Measurements from ENCODE around the gene WWC2. TPM values are rescaled to one million over a fixed set of nuclear protein-coding genes. Genes with fewer than 3 reads are reported as not detected.

The WWC2 gene
- total RNA-seq, 1 experiment from 2014 or later = 80.3 TPM

GRCh38 chr4:183300655-183301054, 201.6 kb downstream of the WWC2 start:
- no peak for DNase-seq (ENCODE audit: low read depth, low spot score)
- intact Hi-C loops (cut with micrococcal nuclease; ENCODE audit: unreplicated experiment) = loop anchor here (10.0 kb wide), 1 partner anchor 94 kb away; no protein-coding TSS in a partner anchor
- H3K27me3 ChIP-seq (ENCODE audit: control insufficient read depth, insufficient read depth, low read length) = no peaks in the 10 kb centered on the region
- TF ChIP-seq SIN3A (IDR thresholded peaks at IDR 0.05; ENCODE audit: borderline replicate concordance, insufficient read depth, low read depth, low read length) (no peak), POLR2AphosphoS5 (IDR thresholded peaks at IDR 0.05; ENCODE audit: low read depth, low read length) (no peak), CTCF (IDR thresholded peaks at IDR 0.05) (no peak), TCF7L2 (IDR thresholded peaks at IDR 0.05; ENCODE audit: low read depth, low read length) (no peak), REST (IDR thresholded peaks at IDR 0.05; ENCODE audit: insufficient read depth in 1 of 2, low read depth in 2 of 2, low read length in 1 of 2) (no peak)
- no peaks in the 10 kb centered on the region for H3K9me3 ChIP-seq (ENCODE audit: control insufficient read depth, insufficient read depth, low read depth, low read length)
- no peak for ATAC-seq
- in situ Hi-C loops (cut with HindIII; ENCODE audit: low pct_unique_long_range_greater_than_20kb, low sequenced_read_pairs) = no loop called here
- H3K36me3 ChIP-seq (ENCODE audit: control insufficient read depth, insufficient read depth, low read length) = peaks cover 8% of the 10 kb centered on the region; the same call in 1 of the 2 replicates
- ChIA-PET CTCF (no interaction called here), POLR2A (no interaction called here)
- no TSS peak for BruUV-seq (replicated peaks)
- H3K27ac ChIP-seq (ENCODE audit: low read length) = no peak overlapping the region
- H3K4me3 ChIP-seq (ENCODE audit: low read depth in 2 of 2, low read length in 2 of 2) = no peak overlapping the region
- H3K4me1 ChIP-seq (ENCODE audit: control insufficient read depth, insufficient read depth, low read length) = no peaks in the 10 kb centered on the region

- Histone ChIP-seq H3K9me3 (ENCODE audit: control insufficient read depth, insufficient read depth, low read depth, low read length) (no peaks in the 10 kb centered on the region), H3K4me1 (ENCODE audit: control insufficient read depth, insufficient read depth, low read length) (no peaks in the 10 kb centered on the region), H3K4me3 (ENCODE audit: low read depth in 2 of 2, low read length in 2 of 2) (no peak overlapping the region), H3K36me3 (ENCODE audit: control insufficient read depth, insufficient read depth, low read length) (peaks cover 8% of the 10 kb centered on the region; the same call in 1 of the 2 replicates), H3K27me3 (ENCODE audit: control insufficient read depth, insufficient read depth, low read length) (no peaks in the 10 kb centered on the region), H3K27ac (ENCODE audit: low read length) (no peak overlapping the region)
- in situ Hi-C loops (cut with HindIII; ENCODE audit: low pct_unique_long_range_greater_than_20kb, low sequenced_read_pairs) = no loop called here
- no peak for ATAC-seq
- ChIA-PET CTCF (no interaction called here), POLR2A (no interaction called here)
- BruUV-seq (replicated peaks) = no TSS peak
- no peak for DNase-seq (ENCODE audit: low read depth, low spot score)
- intact Hi-C loops (cut with micrococcal nuclease; ENCODE audit: unreplicated experiment) = loop anchor here (10.0 kb wide), 1 partner anchor 92 kb away; no protein-coding TSS in a partner anchor
- no peak for TF ChIP-seq REST (IDR thresholded peaks at IDR 0.05; ENCODE audit: insufficient read depth in 1 of 2, low read depth in 2 of 2, low read length in 1 of 2)
- TF ChIP-seq TCF7L2 (IDR thresholded peaks at IDR 0.05; ENCODE audit: low read depth, low read length) = no peak
- no peak for TF ChIP-seq CTCF (IDR thresholded peaks at IDR 0.05)
- no peak for TF ChIP-seq SIN3A (IDR thresholded peaks at IDR 0.05; ENCODE audit: borderline replicate concordance, insufficient read depth, low read depth, low read length)
Measured at GRCh38 chr4:183303301-183303700, 204.2 kb downstream of the WWC2 start.
